NCI-H524 (cell line): Measurements from ENCODE around the gene EPS15.
"Not testable (repeated sequence)": the region's sequence is repeated elsewhere in the genome, so short reads cannot be mapped to it uniquely, and the experiment has no call there.

ENCODE experiments used
- DNase-seq, 2 experiments: peaks; one replicate each; lab custom pipeline; 2025; lab: John Stamatoyannopoulos, UW

The EPS15 gene

DNA sequence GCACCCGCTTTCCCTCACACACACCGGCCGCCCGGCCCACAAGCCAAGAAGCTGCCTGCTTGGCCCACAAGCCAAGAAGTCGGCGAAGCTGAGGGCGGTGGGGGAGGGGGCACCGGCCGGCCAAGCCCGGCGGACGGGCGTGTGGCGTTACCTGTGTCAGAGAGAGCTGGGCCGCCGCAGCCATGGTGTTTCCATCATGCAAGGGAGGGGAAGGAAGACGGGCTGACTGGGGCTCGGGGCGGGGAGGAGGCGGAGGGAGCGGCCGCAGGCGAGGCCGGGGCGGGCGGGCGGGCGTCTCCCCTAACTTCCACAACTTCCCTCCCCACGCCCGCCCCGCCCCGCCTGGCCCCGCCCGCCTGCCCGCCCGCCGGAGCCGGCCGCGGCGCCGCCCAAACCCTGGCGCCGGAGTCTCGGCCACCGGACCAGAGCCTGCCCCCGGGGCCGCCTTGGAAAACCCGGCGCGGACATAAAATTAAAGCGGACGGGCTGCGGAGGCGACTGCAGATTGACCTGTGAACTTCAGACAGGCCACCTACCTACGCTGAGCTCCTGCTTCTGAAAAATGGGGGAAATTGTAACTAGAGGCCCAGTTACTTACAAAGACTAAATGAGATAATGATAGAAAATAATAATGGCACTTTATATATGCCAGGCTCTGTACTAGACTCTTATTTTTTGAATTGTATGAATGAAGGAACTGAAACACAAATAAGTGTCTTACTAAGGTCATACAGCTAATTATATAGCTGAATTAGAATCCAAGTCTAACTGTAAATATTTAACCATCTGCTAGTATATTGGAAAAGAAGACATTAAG, at the start of gene EPS15:
Gene EPS15 (minus strand): TSS at position 219 of the 817 bp plus-strand sequence. CDS start 35 bp downstream, at position 184.
- DNase-seq = peak; percentile 45 to 71

GRCh38 chr1:51568231-51568935, 49.3 kb upstream of the EPS15 start:
- DNase-seq = no peak

- no peak for DNase-seq
Observed at GRCh38 chr1:51567653-51568052, 48.6 kb upstream of the EPS15 start.

GRCh38 chr1:51566260-51566659, 47.2 kb upstream of the EPS15 start:
- no peak for DNase-seq

DNA sequence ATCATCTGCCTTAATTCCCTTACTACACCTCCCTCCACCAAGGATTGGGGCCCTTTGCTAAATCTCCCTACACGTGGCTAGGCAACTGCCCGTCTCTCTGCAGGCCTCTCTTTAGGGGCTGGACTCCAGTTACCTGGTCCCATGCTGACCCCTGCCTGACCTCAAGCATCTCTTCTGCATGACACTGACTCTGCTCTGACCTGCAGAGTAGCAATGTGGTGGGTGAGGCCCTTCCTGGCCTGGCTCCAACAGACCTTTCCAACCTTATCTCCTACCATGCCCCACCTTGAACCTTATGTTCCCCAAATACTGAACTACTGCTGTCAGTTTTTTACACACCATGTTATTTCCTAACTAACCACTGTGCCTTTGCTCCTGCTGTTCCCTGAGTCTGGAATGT, 45.9 kb upstream of the EPS15 start:
- no peak for DNase-seq

- no peak for DNase-seq
Observed at GRCh38 chr1:51564124-51564523, 45.1 kb upstream of the EPS15 start.

GRCh38 chr1:51561702-51562101, 42.6 kb upstream of the EPS15 start:
- no peak for DNase-seq

DNA sequence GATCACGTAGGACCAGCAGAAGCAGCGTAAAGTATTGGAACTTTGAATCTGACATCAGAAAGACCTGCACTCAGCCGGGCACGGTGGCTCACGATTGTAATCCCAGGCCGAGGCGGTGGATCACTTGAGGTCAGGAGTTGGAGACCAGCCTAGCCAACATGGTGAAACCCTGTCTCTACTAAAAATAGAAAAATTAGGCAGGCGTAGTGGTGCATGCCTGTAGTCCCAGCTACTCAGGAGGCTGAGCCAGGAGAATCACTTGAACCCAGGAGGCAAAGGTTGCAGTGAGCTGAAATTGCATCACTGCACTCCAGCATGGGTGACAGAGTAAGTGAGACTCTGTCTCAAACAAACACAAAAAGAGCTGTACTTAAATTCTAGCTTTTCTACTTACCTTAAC, 41.8 kb upstream of the EPS15 start:
- not testable (repeated sequence) for DNase-seq

DNA sequence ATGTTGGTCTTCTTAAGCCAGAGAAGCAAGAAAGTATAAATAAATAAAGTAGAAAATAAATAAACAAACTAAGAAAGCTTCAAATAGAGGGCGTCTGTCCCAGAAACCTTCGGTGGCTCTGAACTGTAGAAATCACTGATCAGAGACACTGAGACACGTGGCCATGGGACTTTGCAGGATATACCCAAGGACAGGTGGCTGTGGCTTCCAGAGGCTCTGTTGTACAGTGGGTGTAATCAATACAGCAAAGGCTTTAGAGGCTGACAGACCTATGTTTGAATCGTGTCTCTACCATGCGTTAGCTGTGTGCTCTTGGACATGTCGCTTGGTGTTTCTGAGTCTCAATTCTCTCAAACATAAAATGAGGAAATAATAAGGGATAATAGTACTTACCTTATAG, 41.0 kb upstream of the EPS15 start:
- DNase-seq = no peak

- DNase-seq = no peak
Observed at GRCh38 chr1:51559501-51559900, 40.4 kb upstream of the EPS15 start.

GRCh38 chr1:51559064-51559500, 40.0 kb upstream of the EPS15 start:
- no peak for DNase-seq

- no peak for DNase-seq
Observed at GRCh38 chr1:51558375-51558924, 39.4 kb upstream of the EPS15 start.

DNA sequence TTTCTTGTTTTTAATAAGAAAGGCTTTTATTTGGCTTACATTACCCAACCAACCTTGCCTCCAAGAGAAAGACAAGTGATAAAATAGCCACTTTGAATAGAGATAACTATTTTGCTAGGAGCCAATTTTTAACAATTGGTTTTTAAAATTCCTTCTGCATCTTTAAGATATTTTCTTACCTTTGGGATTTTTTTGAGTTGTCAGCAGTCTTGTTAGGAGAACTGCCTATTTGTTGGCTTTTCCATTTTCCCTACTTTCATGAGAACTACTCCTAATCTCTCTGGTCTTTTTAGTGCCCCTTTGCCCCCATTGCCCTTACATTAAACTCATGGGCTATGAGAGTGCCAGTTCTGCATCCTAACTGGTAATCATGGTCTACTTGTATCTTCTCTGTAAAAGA, 38.1 kb upstream of the EPS15 start:
- DNase-seq = no peak

GRCh38 chr1:51555866-51556619, 37.0 kb upstream of the EPS15 start:
- DNase-seq = no peak

DNA sequence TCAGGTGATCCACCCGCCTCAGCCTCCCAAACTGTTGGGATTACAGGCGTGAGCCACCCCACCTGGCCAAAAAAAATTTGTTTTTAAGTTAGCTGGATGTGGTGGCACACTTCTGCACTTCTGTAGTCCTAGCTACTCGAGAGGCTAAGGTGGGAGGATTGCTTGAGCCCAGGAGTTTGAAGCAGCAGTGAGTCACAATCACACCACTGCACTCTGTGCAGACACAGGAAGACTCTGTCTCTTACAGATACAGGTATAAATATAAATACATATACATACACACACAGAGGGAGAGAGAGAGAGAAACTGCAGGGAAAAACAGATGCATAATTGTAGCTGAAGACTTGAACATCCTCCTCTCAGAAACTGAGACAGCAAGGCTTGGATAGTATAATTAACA, 34.8 kb upstream of the EPS15 start:
- no peak for DNase-seq

DNA sequence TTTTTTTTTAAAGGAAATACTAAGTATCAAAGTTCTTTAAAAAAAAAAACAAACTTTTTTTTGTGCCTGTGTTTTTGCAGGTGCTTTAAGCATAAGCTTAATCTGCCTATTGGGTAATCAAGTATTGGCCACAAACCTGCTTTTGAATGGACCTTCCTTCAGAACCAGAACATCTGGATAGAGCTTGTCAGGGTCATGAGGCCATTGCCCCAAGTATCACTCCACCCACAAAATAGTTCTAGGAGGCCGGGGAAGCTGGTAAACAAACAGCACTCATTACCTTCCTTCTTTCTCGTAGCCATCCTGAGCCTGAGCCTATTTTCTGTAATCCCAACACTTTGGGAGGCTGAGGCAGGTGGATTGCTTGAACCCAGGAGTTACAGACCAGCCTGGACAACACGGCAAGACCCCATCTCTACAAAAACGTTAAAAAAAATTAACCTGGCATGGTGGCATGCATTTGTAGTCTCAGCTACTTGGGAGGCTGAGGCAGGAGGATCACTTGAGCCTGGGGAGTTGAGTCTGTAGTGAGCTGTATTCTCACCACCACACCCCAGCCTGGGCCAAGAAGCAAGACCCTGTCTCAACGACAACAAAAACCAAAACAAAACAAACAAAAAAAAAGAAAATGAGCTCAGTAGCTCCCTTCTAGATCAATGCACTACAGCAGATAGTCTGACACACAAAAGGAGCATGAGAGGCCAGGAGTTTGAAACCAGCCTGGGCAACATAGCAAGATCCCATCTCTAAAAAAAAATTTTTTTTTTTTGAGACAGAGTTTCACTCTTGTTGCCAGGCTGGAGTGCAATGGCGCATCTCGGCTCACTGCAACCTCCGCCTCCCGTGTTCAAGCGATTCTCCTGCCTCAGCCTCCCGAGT, 34.1 kb upstream of the EPS15 start:
- no peak for DNase-seq

DNA sequence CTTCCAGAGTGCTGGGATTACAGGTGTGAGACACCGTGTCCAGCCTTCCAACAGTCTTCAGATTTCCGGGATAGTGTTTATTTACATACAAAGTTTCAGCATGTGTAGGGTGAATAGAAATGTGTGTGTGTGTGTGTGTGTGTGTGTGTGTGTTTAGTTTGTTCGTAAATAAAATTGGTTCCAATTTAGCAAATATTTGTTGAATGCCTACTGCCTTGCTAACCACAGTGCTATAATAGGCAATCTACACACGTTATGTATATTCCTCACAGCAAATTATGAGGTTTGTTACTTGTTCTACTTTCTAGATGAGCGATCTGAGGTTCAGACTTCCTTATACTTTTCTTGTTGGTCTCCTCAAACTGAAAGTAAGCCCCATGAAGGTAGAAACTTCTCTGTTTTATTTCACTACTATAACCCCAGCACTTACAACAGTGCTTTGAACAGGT, 32.8 kb upstream of the EPS15 start:
- no peak for DNase-seq

GRCh38 chr1:51551081-51551480, 32.0 kb upstream of the EPS15 start:
- DNase-seq = no peak

- no peak for DNase-seq
Observed at GRCh38 chr1:51549901-51550300, 30.8 kb upstream of the EPS15 start.

GRCh38 chr1:51549016-51549619, 30.1 kb upstream of the EPS15 start:
- no peak for DNase-seq

- no peak for DNase-seq
Observed at GRCh38 chr1:51543858-51544257, 24.8 kb upstream of the EPS15 start.
